ENCODE results near the gene TMEM101. TPM values are rescaled to one million over a fixed set of nuclear protein-coding genes. Genes with fewer than 3 reads are reported as not detected.

Gene TMEM101
- total RNA-seq, 1 experiment from 2014 or later: 18.6 TPM

GRCh38 chr17:44014133-44014436 is 678 bp downstream of the TMEM101 start:
- Histone ChIP-seq H3K56ac (ENCODE audit: insufficient read length, low read depth, low read length) (no peak overlapping the region), H4K8ac (replicated peaks; ENCODE audit: insufficient read length, low read depth, low read length) (no peak overlapping the region), H3K79me2 (ENCODE audit: insufficient read depth, low read length) (no peaks in the 10 kb centered on the region), H4K5ac (ENCODE audit: insufficient read length, low read depth, low read length) (no peak overlapping the region), H3K79me1 (ENCODE audit: insufficient read depth, low read depth, low read length, poor library complexity, severe bottlenecking) (no peaks in the 10 kb centered on the region), H3K18ac (ENCODE audit: insufficient read length, low read depth, low read length) (peak overlapping the region; percentile 90), H4K20me1 (ENCODE audit: control insufficient read depth, insufficient read depth, insufficient read length) (no peaks in the 10 kb centered on the region), H3K14ac (ENCODE audit: insufficient read depth, low read length) (peak overlapping the region; percentile 95), H4K91ac (ENCODE audit: insufficient read length, low read depth, low read length) (no peak overlapping the region), H3K9me3 (ENCODE audit: control insufficient read depth, low read depth, low read length) (no peaks in the 10 kb centered on the region), H2BK20ac (ENCODE audit: low read depth, low read length, poor library complexity, severe bottlenecking) (no peak overlapping the region), H2AK5ac (ENCODE audit: insufficient read length, low read length) (no peak overlapping the region), H2AFZ (ENCODE audit: low read length) (no peak overlapping the region), H3K4ac (ENCODE audit: low read depth, low read length) (no peak overlapping the region), H3K4me1 (ENCODE audit: insufficient read depth, low read length) (no peaks in the 10 kb centered on the region), H3K4me2 (ENCODE audit: insufficient read depth, insufficient read length, low read length) (peak overlapping the region; percentile 76), H3K23me2 (ENCODE audit: insufficient read length, low read depth, low read length, poor library complexity, severe bottlenecking) (peaks cover 7% of the 10 kb centered on the region), H2BK15ac (ENCODE audit: low read depth, low read length) (no peak overlapping the region), H3K27ac (ENCODE audit: insufficient read length, low read depth, low read length) (peak overlapping the region; percentile 75), H2BK12ac (ENCODE audit: insufficient read length, low read depth, low read length) (no peak overlapping the region), H3K27me3 (ENCODE audit: insufficient read depth, low read length) (no peaks in the 10 kb centered on the region), H3K23ac (ENCODE audit: insufficient read length, low read depth, low read length) (no peak overlapping the region), H2BK120ac (ENCODE audit: low read depth, low read length, poor library complexity, severe bottlenecking) (no peak overlapping the region), H3K9ac (ENCODE audit: extremely low read depth, insufficient read length, low read length) (peak overlapping the region; percentile 86), H2BK5ac (ENCODE audit: insufficient read length, low read length) (no peak overlapping the region), H3T11ph (ENCODE audit: low read length) (no peak overlapping the region)
- H3K27ac Mint-ChIP-seq: peak overlapping the region; percentile 100
- WGBS (ENCODE audit: extremely low coverage, insufficient read length, low lambda C conversion rate): no CpG with 5 or more reads among the region's 12 CpGs
- H3K4me3 Mint-ChIP-seq: peak overlapping the region; percentile 100
- TF ChIP-seq CTCF (conservative IDR thresholded peaks at IDR 0.05): no peak
- H3K36me3 Mint-ChIP-seq (ENCODE audit: insufficient read depth in 1 of 3, low read depth in 3 of 3): peaks cover 4 to 17% (median 14%) of the 10 kb centered on the region in 3 experiments; a peak in 6 of 7 replicates
- DNase-seq: no peak
- peaks cover 6 to 7% of the 10 kb centered on the region in 2 experiments for H3K4me1 Mint-ChIP-seq
- H3K27me3 Mint-ChIP-seq (ENCODE audit: low read depth): no peaks in the 10 kb centered on the region; the same call in 1 of the 2 replicates
- no peaks in the 10 kb centered on the region for H3K9me3 Mint-ChIP-seq
